ENCODE results near the gene HDAC5.

The HDAC5 gene

DNA sequence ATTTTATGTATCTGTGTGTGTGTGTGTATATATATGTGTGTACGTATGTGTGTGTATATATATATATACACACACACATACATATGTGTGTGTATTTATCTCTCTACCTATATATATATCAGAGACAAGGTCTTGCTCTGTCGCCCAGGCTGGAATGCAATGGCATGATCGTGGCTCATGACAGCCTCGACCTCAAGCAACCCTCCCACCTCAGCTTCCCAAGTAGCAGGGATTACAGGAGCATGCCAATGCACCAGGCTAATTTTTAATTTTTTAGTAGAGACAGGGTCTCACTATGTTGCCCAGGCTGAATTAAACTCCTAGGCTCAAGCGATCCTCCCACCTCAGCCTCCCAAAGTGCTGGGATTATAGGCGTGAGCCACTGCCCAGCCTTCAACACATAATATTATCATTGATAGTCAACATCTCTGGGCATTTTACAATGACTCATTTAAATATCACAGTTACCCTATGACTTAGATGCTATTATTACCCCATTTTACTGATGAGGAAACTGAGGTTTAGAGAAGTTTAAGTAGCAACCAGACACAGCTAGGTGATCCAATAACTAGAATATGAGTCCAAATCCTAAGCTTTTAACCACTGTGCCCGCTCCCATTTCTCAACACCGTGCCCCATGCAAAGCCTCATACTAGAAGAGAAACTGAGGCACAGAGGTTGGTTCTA is 28.6 kb downstream of the HDAC5 start:
- no peak for TF ChIP-seq ZNF274 (IDR thresholded peaks at IDR 0.05; ENCODE audit: low read depth, low read length)
- H3K4me3 ChIP-seq (ENCODE audit: low read length) = no peak overlapping the region

- no peak overlapping the region for H3K4me3 ChIP-seq (ENCODE audit: low read length)
- TF ChIP-seq ZNF274 (IDR thresholded peaks at IDR 0.05; ENCODE audit: low read depth, low read length) = no peak
These were observed 30.1 kb downstream of the HDAC5 start for GRCh38 chr17:44093231-44093900.

- TF ChIP-seq ZNF274 (IDR thresholded peaks at IDR 0.05; ENCODE audit: low read depth, low read length) = no peak
These were observed 31.4 kb downstream of the HDAC5 start for GRCh38 chr17:44092051-44092450.

GRCh38 chr17:44091200-44091997 is 32.0 kb downstream of the HDAC5 start:
- TF ChIP-seq ZNF274 (IDR thresholded peaks at IDR 0.05; ENCODE audit: low read depth, low read length) = no peak
- H3K4me3 ChIP-seq (ENCODE audit: low read length) = no peak overlapping the region

More at GRCh38 chr17:44092051-44092450, 31.4 kb downstream of the HDAC5 start:
- H3K4me3 ChIP-seq (ENCODE audit: low read length) = no peak overlapping the region

GRCh38 chr17:44088254-44088653 is 35.2 kb downstream of the HDAC5 start:
- no peak overlapping the region for H3K4me3 ChIP-seq (ENCODE audit: low read length)
- no peak for TF ChIP-seq ZNF274 (IDR thresholded peaks at IDR 0.05; ENCODE audit: low read depth, low read length)

GRCh38 chr17:44087319-44087718 is 36.1 kb downstream of the HDAC5 start:
- TF ChIP-seq ZNF274 (IDR thresholded peaks at IDR 0.05; ENCODE audit: low read depth, low read length) = no peak

GRCh38 chr17:44086364-44087311 is 36.8 kb downstream of the HDAC5 start:
- no peak overlapping the region for H3K4me3 ChIP-seq (ENCODE audit: low read length)
- TF ChIP-seq ZNF274 (IDR thresholded peaks at IDR 0.05; ENCODE audit: low read depth, low read length) = no peak

More at GRCh38 chr17:44087319-44087718, 36.1 kb downstream of the HDAC5 start:
- H3K4me3 ChIP-seq (ENCODE audit: low read length) = no peak overlapping the region

DNA sequence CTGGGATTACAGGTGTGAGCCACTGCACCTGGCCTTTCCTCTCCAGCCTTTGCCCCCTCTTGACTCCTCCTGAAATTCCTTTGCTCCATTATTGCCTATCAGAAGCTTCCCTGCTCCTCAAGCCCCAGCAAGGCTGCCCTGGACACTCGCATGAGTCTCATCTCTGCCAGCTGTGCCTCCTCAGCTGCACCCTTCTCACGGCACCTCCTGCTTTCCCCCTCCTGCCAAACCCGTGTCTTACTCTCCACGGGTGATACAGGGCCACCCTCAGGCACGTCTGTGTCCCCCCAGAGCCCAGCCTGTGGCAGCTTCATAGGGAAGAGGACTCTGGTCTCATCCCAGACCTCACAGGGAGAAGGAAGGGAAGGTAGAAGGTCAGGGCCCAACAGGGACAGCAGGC is 37.5 kb downstream of the HDAC5 start:
- H3K4me3 ChIP-seq (ENCODE audit: low read length) = no peak overlapping the region
- TF ChIP-seq ZNF274 (IDR thresholded peaks at IDR 0.05; ENCODE audit: low read depth, low read length) = no peak

- no peak for TF ChIP-seq ZNF274 (IDR thresholded peaks at IDR 0.05; ENCODE audit: low read depth, low read length)
- H3K4me3 ChIP-seq (ENCODE audit: low read length) = no peak overlapping the region
These were observed 38.5 kb downstream of the HDAC5 start for GRCh38 chr17:44084921-44085320.

DNA sequence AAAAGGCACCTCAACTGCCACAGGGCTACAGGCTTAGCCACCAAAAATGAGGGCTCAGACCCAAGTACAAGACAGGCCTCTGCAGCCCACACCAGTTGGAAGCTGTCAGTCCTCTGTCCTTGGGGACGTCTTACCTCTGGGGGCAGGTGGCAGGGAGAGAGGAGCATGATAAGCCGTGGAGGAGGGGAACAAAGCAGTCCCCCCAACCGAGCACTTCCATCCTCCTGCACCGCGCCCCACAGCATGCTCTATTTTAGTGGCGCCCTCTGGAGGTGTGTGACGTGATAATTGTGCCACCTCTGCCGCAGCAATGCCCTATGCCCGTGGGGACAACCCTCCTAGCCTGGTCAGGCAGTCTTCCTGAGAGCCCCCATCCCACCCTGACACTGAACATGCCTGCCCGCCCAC is 39.3 kb downstream of the HDAC5 start:
- TF ChIP-seq ZNF274 (IDR thresholded peaks at IDR 0.05; ENCODE audit: low read depth, low read length) = no peak
- H3K4me3 ChIP-seq (ENCODE audit: low read length) = no peak overlapping the region

- no peak overlapping the region for H3K4me3 ChIP-seq (ENCODE audit: low read length)
- TF ChIP-seq ZNF274 (IDR thresholded peaks at IDR 0.05; ENCODE audit: low read depth, low read length) = no peak
These were observed 40.1 kb downstream of the HDAC5 start for GRCh38 chr17:44083250-44083849.

GRCh38 chr17:44082256-44082927 is 41.0 kb downstream of the HDAC5 start:
- no peak for TF ChIP-seq ZNF274 (IDR thresholded peaks at IDR 0.05; ENCODE audit: low read depth, low read length)
- H3K4me3 ChIP-seq (ENCODE audit: low read length) = no peak overlapping the region

DNA sequence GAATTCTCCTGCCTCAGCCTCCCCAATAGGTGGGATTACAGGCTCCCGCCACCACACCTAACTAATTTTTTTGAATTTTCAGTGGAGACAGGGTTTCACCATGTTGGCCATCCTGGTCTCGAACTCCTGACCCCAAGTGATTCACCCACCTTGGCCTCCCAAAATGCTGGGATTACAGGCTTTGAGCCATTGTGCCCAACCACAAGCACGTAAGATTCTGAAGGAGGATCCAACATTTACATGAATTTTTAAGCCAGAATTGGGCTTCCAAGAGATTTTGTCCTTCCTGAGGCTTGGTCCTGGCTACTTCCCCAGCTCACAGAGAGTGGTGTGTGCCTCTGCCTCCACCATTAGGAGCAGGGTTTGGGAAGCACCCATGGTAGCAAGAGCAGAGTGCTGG is 41.8 kb downstream of the HDAC5 start:
- H3K4me3 ChIP-seq (ENCODE audit: low read length) = no peak overlapping the region
- no peak for TF ChIP-seq ZNF274 (IDR thresholded peaks at IDR 0.05; ENCODE audit: low read depth, low read length)
